H9 (cell line): ENCODE results near the gene RIPK1. TPM values are rescaled to one million over a fixed set of nuclear protein-coding genes. Genes with fewer than 3 reads are reported as not detected.
"Not testable (repeated sequence)": the region's sequence is repeated elsewhere in the genome, so short reads cannot be mapped to it uniquely, and the experiment has no call there.

ENCODE experiments used
- DNase-seq: peaks from one replicate; pipeline ENCODE4 v3.0.0-alpha.2; 2017
- H2AFZ ChIP-seq: one replicate; pipeline ENCODE4 v1.6.1; 2013; ENCODE audit warnings: mild to moderate bottlenecking, low read length, control low read depth, moderate library complexity
- H2AK5ac ChIP-seq: 2 replicates; pipeline ENCODE4 v1.6.1; 2013; ENCODE audit warnings: low read length, control low read depth, mixed read lengths; ENCODE audit not compliant: insufficient read length
- H2BK120ac ChIP-seq: one replicate; pipeline ENCODE4 v1.6.1; 2013; ENCODE audit warnings: low read depth, mild to moderate bottlenecking, low read length, control low read depth, inconsistent platforms; ENCODE audit not compliant: poor library complexity, severe bottlenecking
- H2BK12ac ChIP-seq: 2 replicates; pipeline ENCODE4 v1.6.1; 2013; ENCODE audit warnings: low read length, control low read depth, mixed read lengths, low read depth; ENCODE audit not compliant: insufficient read length
- H2BK15ac ChIP-seq: 2 replicates; pipeline ENCODE4 v1.6.1; 2013; ENCODE audit warnings: low read depth, low read length, control low read depth
- H2BK20ac ChIP-seq: one replicate; pipeline ENCODE4 v1.6.1; 2013; ENCODE audit warnings: low read depth, mild to moderate bottlenecking, low read length, control low read depth, inconsistent platforms; ENCODE audit not compliant: poor library complexity, severe bottlenecking
- H2BK5ac ChIP-seq: 2 replicates; pipeline ENCODE4 v1.6.1; 2013; ENCODE audit warnings: low read length, control low read depth, mixed read lengths; ENCODE audit not compliant: insufficient read length
- H3K14ac ChIP-seq: 2 replicates; pipeline ENCODE4 v1.6.1; 2013; ENCODE audit warnings: low read length, control low read depth; ENCODE audit not compliant: insufficient read depth
- H3K18ac ChIP-seq: 2 replicates; pipeline ENCODE4 v1.6.1; 2013; ENCODE audit warnings: low read depth, mild to moderate bottlenecking, mixed read lengths, low read length, control low read depth; ENCODE audit not compliant: insufficient read length
- H3K23ac ChIP-seq: 2 replicates; pipeline ENCODE4 v1.6.1; 2013; ENCODE audit warnings: low read length, control low read depth, mixed read lengths, low read depth; ENCODE audit not compliant: insufficient read length
- H3K23me2 ChIP-seq: 2 replicates; pipeline ENCODE4 v1.6.1; 2013; ENCODE audit warnings: low read depth, mild to moderate bottlenecking, mixed read lengths, low read length, control low read depth; ENCODE audit not compliant: insufficient read length, poor library complexity, severe bottlenecking
- H3K27ac ChIP-seq: 2 replicates; pipeline ENCODE4 v1.5.1; 2013; ENCODE audit warnings: low read length, control low read depth, mixed read lengths, low read depth; ENCODE audit not compliant: insufficient read length
- H3K27me3 ChIP-seq: 2 replicates; pipeline ENCODE4 v1.6.1; 2013; ENCODE audit warnings: low read length, control low read depth, inconsistent platforms; ENCODE audit not compliant: insufficient read depth
- H3K4ac ChIP-seq: 2 replicates; pipeline ENCODE4 v1.6.1; 2013; ENCODE audit warnings: low read depth, mild to moderate bottlenecking, control low read depth, inconsistent platforms, low read length, moderate library complexity
- H3K4me1 ChIP-seq: 2 replicates; pipeline ENCODE4 v1.6.1; 2013; ENCODE audit warnings: low read length, control low read depth, inconsistent platforms; ENCODE audit not compliant: insufficient read depth
- H3K4me2 ChIP-seq: 2 replicates; pipeline ENCODE4 v1.6.1; 2013; ENCODE audit warnings: low read length, control low read depth, mixed read lengths; ENCODE audit not compliant: insufficient read length, insufficient read depth
- H3K56ac ChIP-seq: 2 replicates; pipeline ENCODE4 v1.6.1; 2013; ENCODE audit warnings: low read depth, mild to moderate bottlenecking, mixed read lengths, low read length, control low read depth; ENCODE audit not compliant: insufficient read length
- H3K79me1 ChIP-seq: 2 replicates; pipeline ENCODE4 v1.6.1; 2013; ENCODE audit warnings: low read depth, mild to moderate bottlenecking, moderate library complexity, low read length, control low read depth, inconsistent platforms; ENCODE audit not compliant: insufficient read depth, poor library complexity, severe bottlenecking
- H3K79me2 ChIP-seq: 2 replicates; pipeline ENCODE4 v1.6.1; 2013; ENCODE audit warnings: low read length, control low read depth, inconsistent platforms; ENCODE audit not compliant: insufficient read depth
- H3K9ac ChIP-seq: 2 replicates; pipeline ENCODE4 v1.6.1; 2013; ENCODE audit warnings: low read length, control low read depth, mixed read lengths; ENCODE audit not compliant: insufficient read length; ENCODE audit errors: extremely low read depth
- H3K9me3 ChIP-seq: one replicate; pipeline ENCODE4 v1.6.1; 2013; ENCODE audit warnings: low read depth, low read length, inconsistent platforms; ENCODE audit not compliant: control insufficient read depth
- H3T11ph ChIP-seq: one replicate; pipeline ENCODE4 v1.6.1; 2013; ENCODE audit warnings: mild to moderate bottlenecking, low read length, control low read depth, inconsistent platforms
- H4K20me1 ChIP-seq: one replicate; pipeline ENCODE4 v1.6.1; 2013; ENCODE audit not compliant: control insufficient read depth, insufficient read length, insufficient read depth
- H4K5ac ChIP-seq: 2 replicates; pipeline ENCODE4 v1.6.1; 2013; ENCODE audit warnings: low read depth, mild to moderate bottlenecking, mixed read lengths, low read length, control low read depth; ENCODE audit not compliant: insufficient read length
- H4K8ac ChIP-seq: replicated peaks from 2 replicates; pipeline ENCODE4 v1.6.1; 2013; ENCODE audit warnings: low read length, control low read depth, mixed read lengths, low read depth; ENCODE audit not compliant: insufficient read length
- H4K91ac ChIP-seq: 2 replicates; pipeline ENCODE4 v1.6.1; 2013; ENCODE audit warnings: low read depth, mild to moderate bottlenecking, moderate library complexity, mixed read lengths, low read length, control low read depth; ENCODE audit not compliant: insufficient read length
- H3K27ac Mint-ChIP-seq, 3 experiments: 2 replicates in 2 of 3; 3 replicates in 1 of 3; pipeline ENCODE4 v1.8.0; 2020 to 2021; ENCODE audit warnings: mixed read lengths in 3 of 3, mild to moderate bottlenecking in 1 of 3, moderate library complexity in 1 of 3
- H3K27me3 Mint-ChIP-seq: 2 replicates; pipeline ENCODE4 v1.8.0; 2021; ENCODE audit warnings: low read depth, mild to moderate bottlenecking, moderate library complexity, mixed read lengths
- H3K36me3 Mint-ChIP-seq, 3 experiments: 2 replicates in 2 of 3; 3 replicates in 1 of 3; pipeline ENCODE4 v1.8.0; 2020 to 2021; ENCODE audit warnings: low read depth in 3 of 3, mixed read lengths in 3 of 3; ENCODE audit not compliant: insufficient read depth in 1 of 3
- H3K4me1 Mint-ChIP-seq, 2 experiments: 2 replicates each; pipeline ENCODE4 v1.8.0; 2020; ENCODE audit warnings: mixed read lengths in 2 of 2
- H3K4me3 Mint-ChIP-seq, 2 experiments: 2 replicates in 1 of 2; 3 replicates in 1 of 2; pipeline ENCODE4 v1.8.0; 2020 to 2021; ENCODE audit warnings: mild to moderate bottlenecking in 2 of 2, mixed read lengths in 2 of 2, moderate library complexity in 1 of 2
- H3K9me3 Mint-ChIP-seq, 2 experiments: 2 replicates in 1 of 2; 3 replicates in 1 of 2; pipeline ENCODE4 v1.8.0; 2020; ENCODE audit warnings: mild to moderate bottlenecking in 2 of 2, mixed read lengths in 2 of 2, moderate library complexity in 1 of 2
- WGBS: extraction: QIAGEN DNeasy Blood & Tissue Kit; methylation state at CpG from one replicate; pipeline ENCODE4 v1.1.7; 2013; ENCODE audit warnings: missing lambda C conversion rate, low lambda C conversion rate, mixed read lengths; ENCODE audit not compliant: insufficient read length; ENCODE audit errors: extremely low coverage; 5-methylcytosine and 5-hydroxymethylcytosine counted together
- total RNA-seq: library from RNA; stranded (reverse); gene quantifications from 2 replicates; pipeline ENCODE4 v1.2.1, GENCODE V29; 2021

RIPK1 gene
- total RNA-seq, 1 experiment from 2014 or later: 24.6 TPM

GRCh38 chr6:3156184-3157130 lies 88.2 kb downstream of the RIPK1 start:
- H3K27ac ChIP-seq, H4K8ac ChIP-seq, H2BK5ac ChIP-seq, H2BK20ac ChIP-seq, H3K9me3 Mint-ChIP-seq, H2BK15ac ChIP-seq, H3K4ac ChIP-seq, H3K79me2 ChIP-seq, H2AFZ ChIP-seq, DNase-seq, H3K9me3 ChIP-seq, H3T11ph ChIP-seq, H3K18ac ChIP-seq, H3K27me3 ChIP-seq, H3K56ac ChIP-seq, H4K5ac ChIP-seq, H4K91ac ChIP-seq, H3K23ac ChIP-seq, H2AK5ac ChIP-seq, H2BK12ac ChIP-seq, H3K14ac ChIP-seq, H2BK120ac ChIP-seq, H4K20me1 ChIP-seq, H3K27me3 Mint-ChIP-seq, H3K79me1 ChIP-seq: not testable (repeated sequence)
- H3K27ac Mint-ChIP-seq: peak overlapping the region in 2 of 3 experiments; percentile 87 to 91; a peak in 5 of 7 replicates
- Histone ChIP-seq H3K9ac (peak overlapping the region; percentile 28), H3K4me2 (peak overlapping the region; percentile 96), H3K23me2 (peaks cover 13% of the 10 kb centered on the region), H3K4me1 (peaks cover 10% of the 10 kb centered on the region)
- peak overlapping the region; percentile 92 to 94 for H3K4me3 Mint-ChIP-seq
- no CpG with 5 or more reads among the region's 32 CpGs for WGBS
- peaks cover 27 to 34% of the 10 kb centered on the region in 2 experiments for H3K4me1 Mint-ChIP-seq
- peaks cover 17 to 33% (median 31%) of the 10 kb centered on the region in 3 experiments; a peak in 6 of 7 replicates for H3K36me3 Mint-ChIP-seq
